ENCODE results near the gene SMARCAL1. TPM values are rescaled to one million over a fixed set of nuclear protein-coding genes. Genes with fewer than 3 reads are reported as not detected.

Gene SMARCAL1
- total and polyA plus RNA-seq, 9 of the 15 experiments (the other 6 are each of a cell fraction or from before 2014, with no cell fraction given): 8.2 to 27.9 (median 12.4) TPM

DNA sequence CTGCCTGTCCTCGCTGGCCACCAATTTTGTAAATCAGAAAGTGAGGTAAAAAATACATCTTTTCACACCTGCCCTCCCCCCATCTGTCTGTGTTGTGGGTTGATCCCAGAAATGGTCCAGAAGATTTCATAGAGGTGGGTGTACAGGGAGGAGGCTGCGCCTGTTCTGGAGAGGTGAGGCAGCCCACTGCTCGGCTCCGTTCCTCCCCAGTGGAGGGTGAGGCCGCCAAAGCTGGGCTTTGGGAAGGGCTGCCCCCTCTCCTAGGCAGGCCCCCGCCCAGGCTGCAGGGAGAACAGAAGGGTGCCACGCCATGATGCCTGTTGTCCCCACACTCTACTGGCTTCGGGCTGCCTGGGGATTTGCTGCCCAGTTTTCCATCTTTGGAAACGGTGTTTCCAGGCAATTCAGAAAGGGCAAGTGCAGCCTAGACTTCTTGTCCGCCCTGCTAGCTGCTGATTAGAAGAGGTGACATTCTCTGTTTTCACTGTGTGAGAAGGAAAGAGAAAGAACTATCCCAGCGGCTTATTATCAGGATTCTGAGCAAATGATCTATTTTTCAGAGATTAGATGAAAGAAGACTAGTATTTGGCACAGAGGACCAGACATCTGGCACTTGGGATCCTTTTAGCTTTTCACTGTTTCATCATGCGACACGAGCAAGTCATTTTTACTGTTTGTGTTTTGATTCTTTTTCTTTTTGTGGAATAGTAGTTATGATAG is 18.7 kb downstream of the SMARCAL1 start:
- ATAC-seq: no peak
- Histone ChIP-seq H3K27ac (ENCODE audit: extremely low read depth, low read depth, low read length) (no peak overlapping the region), H3K9me1 (ENCODE audit: control insufficient read depth, insufficient read depth, low read length) (no peaks in the 10 kb centered on the region), H3K9me3 (replicated peaks; ENCODE audit: control insufficient read depth, insufficient read depth, low read depth, low read length) (no peaks in the 10 kb centered on the region), H2AFZ (ENCODE audit: low read depth, low read length) (no peak overlapping the region), H3K4me3 (no peak overlapping the region), H3K36me3 (ENCODE audit: control insufficient read depth, insufficient read depth, low read length) (peaks cover 65% of the 10 kb centered on the region; the same call in 2 of the 3 replicates), H4K20me1 (replicated peaks; ENCODE audit: control insufficient read depth, insufficient read depth, low read length) (no peaks in the 10 kb centered on the region), H3K9ac (ENCODE audit: insufficient read depth in 1 of 2, low read depth in 2 of 2, low read length in 2 of 2) (no peak overlapping the region), H3K4me2 (ENCODE audit: insufficient read depth, low read length) (no peak overlapping the region), H3K79me2 (ENCODE audit: control insufficient read depth, insufficient read depth, low read length) (no peaks in the 10 kb centered on the region), H3K27me3 (ENCODE audit: control insufficient read depth in 2 of 2, insufficient read depth in 2 of 2, low read length in 2 of 2) (no peaks in the 10 kb centered on the region), H3K4me1 (replicated peaks in 1 of 2; ENCODE audit: control insufficient read depth in 2 of 2, insufficient read depth in 2 of 2, low read length in 2 of 2) (no peaks in the 10 kb centered on the region)
- 91% methylated on average over 10 of the region's 13 CpGs for WGBS (ENCODE audit: insufficient coverage, low coverage, missing lambda C conversion rate)
- ChIA-PET CTCF (ENCODE audit: low intra/inter-chr PET ratio) (interaction anchor here (0.6 kb wide), 1 partner anchor 25 kb away, joined by 3 read pairs; no protein-coding TSS in a partner anchor), POLR2A (no interaction called here)
- TF ChIP-seq KLF13 (tag; IDR thresholded peaks at IDR 0.05; ENCODE audit: borderline replicate concordance, low read depth) (no peak), ZKSCAN1 (IDR thresholded peaks at IDR 0.05; ENCODE audit: low read depth, low read length) (no peak), ELF1 (tag; IDR thresholded peaks at IDR 0.05) (no peak), CCNT2 (IDR thresholded peaks at IDR 0.05; ENCODE audit: borderline replicate concordance, extremely low read depth, insufficient read length, low read depth, low read length) (no peak), ERF (CRISPR knock-in tag; IDR thresholded peaks at IDR 0.05) (no peak), CBFA2T2 (conservative IDR thresholded peaks at IDR 0.05) (no peak), HCFC1 (IDR thresholded peaks at IDR 0.05; ENCODE audit: low read depth, low read length) (no peak), BCOR (IDR thresholded peaks at IDR 0.05) (no peak)
- TF ChIP-seq, protein P1, sequence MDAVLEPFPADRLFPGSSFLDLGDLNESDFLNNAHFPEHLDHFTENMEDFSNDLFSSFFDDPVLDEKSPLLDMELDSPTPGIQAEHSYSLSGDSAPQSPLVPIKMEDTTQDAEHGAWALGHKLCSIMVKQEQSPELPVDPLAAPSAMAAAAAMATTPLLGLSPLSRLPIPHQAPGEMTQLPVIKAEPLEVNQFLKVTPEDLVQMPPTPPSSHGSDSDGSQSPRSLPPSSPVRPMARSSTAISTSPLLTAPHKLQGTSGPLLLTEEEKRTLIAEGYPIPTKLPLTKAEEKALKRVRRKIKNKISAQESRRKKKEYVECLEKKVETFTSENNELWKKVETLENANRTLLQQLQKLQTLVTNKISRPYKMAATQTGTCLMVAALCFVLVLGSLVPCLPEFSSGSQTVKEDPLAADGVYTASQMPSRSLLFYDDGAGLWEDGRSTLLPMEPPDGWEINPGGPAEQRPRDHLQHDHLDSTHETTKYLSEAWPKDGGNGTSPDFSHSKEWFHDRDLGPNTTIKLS (IDR thresholded peaks at IDR 0.05; ENCODE audit: borderline replicate concordance, low read depth): no peak
- no peak for DNase-seq (ENCODE audit: extremely low read depth in 1 of 4, low spot score in 3 of 4)
- FAIRE-seq: no peak
- intact Hi-C loops (cut with micrococcal nuclease) (no loop called here), in situ Hi-C loops (cut with MboI) (no loop called here)
- BruUV-seq (replicated peaks): no TSS peak

Data from K562 (cell line).